Activated CD8-positive, alpha-beta T cell treated with anti-CD3 and anti-CD28 coated beads for 36 hours (primary cell): ENCODE measurements around the gene NME8. TPM values are rescaled to one million over a fixed set of nuclear protein-coding genes. Genes with fewer than 3 reads are reported as not detected.

Experiments
- ATAC-seq: fragments of 200-7000 bp; cut with Tn5 transposase; one replicate; pipeline ENCODE4 v1.10.0; 2021; ENCODE audit warnings: mild to moderate bottlenecking, moderate library complexity
- CTCF ChIA-PET: fragments of 350-600 bp; sonication (Branson Sonifier 250); formaldehyde crosslinking; loops from one replicate; lab custom pipeline; 2021; ENCODE audit warnings: antibody characterized with exemption; lab: Charles Lee
- POLR2A ChIA-PET: fragments of 350-600 bp; sonication (Branson Sonifier 250); formaldehyde crosslinking; loops from one replicate; lab custom pipeline; 2021; ENCODE audit warnings: antibody characterized with exemption; lab: Charles Lee
- DNase-seq: peaks from one replicate; pipeline ENCODE4 v3.0.0-alpha.2; 2020
- H3K27ac Mint-ChIP-seq: one replicate; pipeline ENCODE4 v1.8.0; 2021; ENCODE audit warnings: mild to moderate bottlenecking, mixed read lengths
- H3K27me3 Mint-ChIP-seq: one replicate; pipeline ENCODE4 v1.8.0; 2021; ENCODE audit warnings: mixed read lengths
- H3K36me3 Mint-ChIP-seq: one replicate; pipeline ENCODE4 v1.8.0; 2021; ENCODE audit warnings: low read depth, mixed read lengths
- H3K4me1 Mint-ChIP-seq: one replicate; pipeline ENCODE4 v1.8.0; 2021; ENCODE audit warnings: low read depth, mixed read lengths
- H3K4me3 Mint-ChIP-seq: one replicate; pipeline ENCODE4 v1.8.0; 2021; ENCODE audit warnings: mild to moderate bottlenecking, moderate library complexity, mixed read lengths
- H3K9me3 Mint-ChIP-seq: one replicate; pipeline ENCODE4 v1.8.0; 2021; ENCODE audit warnings: mixed read lengths
- CTCF ChIP-seq: fragments of 200-600 bp; IDR thresholded peaks from one replicate; pipeline ENCODE4 v1.8.0; 2022; ENCODE audit warnings: antibody characterized with exemption, mild to moderate bottlenecking
- intact Hi-C: fragments of 100-400 bp; cut with micrococcal nuclease; formaldehyde crosslinking; loops from one replicate; pipeline ENCODE4 v1.10.0; 2022
- total RNA-seq, 2 experiments: library from RNA; stranded (reverse); gene quantifications; one replicate each; pipeline ENCODE4 v1.2.3, GENCODE V29; 2021

NME8 gene
- total RNA-seq, 2 experiments from 2014 or later = not detected

DNA sequence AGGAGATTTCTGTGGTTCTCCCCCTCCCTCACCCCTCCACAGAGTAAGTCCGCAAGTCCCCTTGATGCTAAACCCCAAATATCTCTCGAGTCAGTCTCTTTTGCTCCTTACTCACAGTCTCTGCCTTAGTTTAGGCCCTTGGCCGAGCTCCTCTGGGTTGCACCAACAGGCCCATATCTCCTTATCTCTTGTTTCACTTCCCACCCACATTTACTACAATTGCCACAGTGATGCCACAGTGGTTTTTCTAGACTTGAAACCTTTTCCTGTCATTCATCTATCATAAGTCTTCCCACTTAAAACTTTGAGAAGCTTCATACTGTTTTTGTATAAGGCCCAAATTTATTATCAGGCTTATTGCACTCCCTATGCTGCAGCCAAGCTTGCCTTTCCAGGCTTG lies 23.4 kb upstream of the NME8 start:
- CTCF ChIA-PET = interaction anchor here (1.4 to 1.5 kb wide), 2 partner anchors 9 to 12 kb away, joined by 4 read pairs; no protein-coding TSS in a partner anchor
- ATAC-seq = peak; percentile 81
- intact Hi-C loops = no loop called here
- DNase-seq = peak; percentile 26
- H3K27me3 Mint-ChIP-seq = peaks cover 19% of the 10 kb centered on the region
- peaks cover 17% of the 10 kb centered on the region for H3K4me1 Mint-ChIP-seq
- no peak for TF ChIP-seq CTCF
- POLR2A ChIA-PET = no interaction called here
- H3K4me3 Mint-ChIP-seq = no peak overlapping the region
- no peak overlapping the region for H3K27ac Mint-ChIP-seq
- H3K9me3 Mint-ChIP-seq = no peaks in the 10 kb centered on the region
- H3K36me3 Mint-ChIP-seq = no peaks in the 10 kb centered on the region

DNA sequence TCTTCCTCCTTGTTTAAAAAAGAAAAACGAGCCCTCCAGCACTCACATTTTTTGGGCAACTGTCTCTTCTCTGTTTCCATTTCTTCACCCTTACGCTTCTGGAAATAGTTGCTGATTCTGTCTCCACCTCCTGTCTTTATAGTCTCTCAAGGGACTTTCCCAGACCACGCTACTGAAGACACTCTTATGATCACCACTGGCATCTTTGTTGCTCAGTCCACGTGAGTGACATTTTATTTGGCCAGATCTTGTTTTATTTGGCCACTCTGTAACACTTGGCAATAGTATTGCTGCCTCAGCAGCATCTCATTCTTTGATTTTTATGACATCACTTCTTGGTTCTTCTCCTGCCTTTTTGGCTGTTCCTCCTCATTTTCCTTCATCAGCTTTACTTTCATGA lies 21.6 kb upstream of the NME8 start:
- Mint-ChIP-seq H3K4me3 (no peak overlapping the region), H3K27ac (no peak overlapping the region), H3K4me1 (peaks cover 17% of the 10 kb centered on the region), H3K27me3 (peaks cover 19% of the 10 kb centered on the region), H3K36me3 (no peaks in the 10 kb centered on the region), H3K9me3 (no peaks in the 10 kb centered on the region)
- POLR2A ChIA-PET = no interaction called here
- CTCF ChIA-PET = no interaction called here
- intact Hi-C loops = no loop called here
- ATAC-seq (peak; percentile 30), DNase-seq (no peak)
- no peak for TF ChIP-seq CTCF

DNA sequence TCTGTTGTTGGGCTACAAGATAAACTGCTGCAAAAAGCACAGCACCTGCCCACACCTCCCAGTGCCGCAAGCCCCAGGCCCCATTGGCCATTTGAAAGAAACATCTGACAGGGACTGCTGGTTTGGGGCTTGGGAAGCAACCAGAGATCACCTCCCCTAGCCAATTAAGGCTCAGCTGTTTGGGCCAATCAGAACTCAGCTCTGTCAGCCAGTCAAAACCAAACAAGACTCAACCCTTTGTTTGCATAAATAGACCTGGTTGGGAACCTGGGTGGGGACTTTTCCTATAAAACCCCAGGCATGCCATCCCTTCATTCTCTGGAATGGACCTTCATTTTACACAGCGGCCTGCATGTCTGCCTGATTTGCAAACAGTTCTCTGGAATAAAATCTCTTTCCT lies 17.2 kb upstream of the NME8 start:
- CTCF ChIA-PET = no interaction called here

DNA sequence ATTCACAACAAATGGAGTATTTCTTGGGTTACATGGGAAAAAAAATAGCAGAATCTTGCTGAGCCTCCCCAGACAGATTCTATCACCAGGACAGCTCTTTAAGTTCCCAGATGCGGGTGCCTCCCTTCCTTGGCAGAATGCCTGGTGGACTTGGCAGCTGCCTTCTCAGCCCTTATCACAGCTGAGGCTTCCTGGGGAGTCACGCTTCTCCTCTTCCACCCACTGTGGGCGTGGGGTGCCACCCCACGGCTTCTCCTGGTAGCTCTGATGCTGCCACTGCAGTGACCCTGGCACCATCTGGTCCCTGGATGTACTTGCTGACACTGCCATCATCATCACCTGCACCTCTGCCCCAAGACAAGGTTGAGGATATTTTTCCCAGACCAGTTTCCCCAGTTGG lies 16.2 kb upstream of the NME8 start:
- DNase-seq (peak; percentile 22), ATAC-seq (peak; percentile 42)
- TF ChIP-seq CTCF = no peak
- Mint-ChIP-seq H3K4me1 (peaks cover 3% of the 10 kb centered on the region), H3K9me3 (no peaks in the 10 kb centered on the region), H3K4me3 (no peak overlapping the region), H3K27me3 (peaks cover 3% of the 10 kb centered on the region), H3K27ac (no peak overlapping the region), H3K36me3 (no peaks in the 10 kb centered on the region)
- intact Hi-C loops = no loop called here
- ChIA-PET POLR2A (interaction anchor here (0.6 kb wide), 1 partner anchor 650 kb away, joined by 3 read pairs; no protein-coding TSS in a partner anchor), CTCF (interaction anchor here (1.0 to 3.0 kb wide), 4 partner anchors 10 to 29 kb away, joined by 3 to 15 read pairs (median 4); no protein-coding TSS in a partner anchor)

More for the DNA sequence above, 17.2 kb upstream of the NME8 start:
- no peak overlapping the region for H3K27ac Mint-ChIP-seq
- no peak overlapping the region for H3K4me3 Mint-ChIP-seq
- no peaks in the 10 kb centered on the region for H3K36me3 Mint-ChIP-seq
- DNase-seq (no peak), ATAC-seq (no peak)
- H3K27me3 Mint-ChIP-seq = peaks cover 8% of the 10 kb centered on the region
- no peak for TF ChIP-seq CTCF
- peaks cover 9% of the 10 kb centered on the region for H3K4me1 Mint-ChIP-seq
- POLR2A ChIA-PET = no interaction called here
- intact Hi-C loops = no loop called here
- no peaks in the 10 kb centered on the region for H3K9me3 Mint-ChIP-seq

DNA sequence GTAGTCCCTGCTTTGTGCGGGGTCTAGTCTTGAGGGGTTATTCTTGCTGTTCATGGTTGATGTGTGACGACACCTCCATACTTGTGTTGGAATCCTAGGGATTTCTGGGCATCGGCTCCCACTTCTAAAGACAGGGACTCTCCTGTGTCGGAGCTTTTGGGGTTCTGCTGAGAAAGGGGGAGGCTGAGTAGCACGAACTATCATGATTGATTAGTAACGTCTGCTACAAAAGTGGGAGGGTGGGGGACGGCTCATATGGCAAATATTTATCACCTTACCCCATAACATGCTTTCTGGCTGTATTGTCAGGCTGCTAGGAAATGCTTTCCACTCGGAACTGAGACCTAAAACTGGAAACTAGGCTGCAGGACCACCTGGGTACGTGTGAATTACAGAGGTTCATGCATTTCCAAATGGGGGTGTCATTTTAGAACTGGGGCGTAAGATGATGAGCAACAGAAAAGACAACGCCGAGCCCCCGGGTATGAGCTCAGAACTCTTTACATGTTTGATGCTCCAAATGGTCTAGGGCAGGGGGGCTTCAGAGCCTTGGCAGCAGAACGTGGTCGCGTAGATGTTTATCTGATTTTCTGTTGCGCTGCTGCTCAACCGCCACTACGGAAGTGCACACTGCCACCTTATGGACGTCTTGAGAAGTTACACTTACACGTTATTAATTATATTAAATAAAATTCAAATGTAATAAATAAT lies 15.1 kb upstream of the NME8 start:
- no peaks in the 10 kb centered on the region for H3K36me3 Mint-ChIP-seq
- intact Hi-C loops = no loop called here
- DNase-seq (peak; percentile 39), ATAC-seq (peak; percentile 62)
- ChIA-PET CTCF (interaction anchor here (0.6 to 3.0 kb wide), 28 partner anchors 8 to 338 kb away, joined by 3 to 15 read pairs (median 3); no protein-coding TSS in a partner anchor), POLR2A (no interaction called here)
- TF ChIP-seq CTCF = peak; percentile 88
- H3K4me1 Mint-ChIP-seq = peaks cover 3% of the 10 kb centered on the region
- H3K9me3 Mint-ChIP-seq = no peaks in the 10 kb centered on the region
- peaks cover 3% of the 10 kb centered on the region for H3K27me3 Mint-ChIP-seq
- no peak overlapping the region for H3K27ac Mint-ChIP-seq
- peak overlapping the region; percentile 68 for H3K4me3 Mint-ChIP-seq
